Progenitor cell of endocrine pancreas (in vitro differentiated cells): Measurements from ENCODE around the gene RAB10. TPM values are rescaled to one million over a fixed set of nuclear protein-coding genes. Genes with fewer than 3 reads are reported as not detected.
"Not testable (repeated sequence)": the region's sequence is repeated elsewhere in the genome, so short reads cannot be mapped to it uniquely, and the experiment has no call there.

ENCODE experiments used
- DNase-seq: peaks from one replicate; pipeline ENCODE4 v3.0.0; 2021; ENCODE audit warnings: low spot score; ENCODE audit not compliant: unreplicated experiment
- H3K27ac Mint-ChIP-seq: 2 replicates; pipeline ENCODE4 v1.8.0; 2021; ENCODE audit warnings: mild to moderate bottlenecking, moderate library complexity, mixed read lengths
- H3K27me3 Mint-ChIP-seq: 2 replicates; pipeline ENCODE4 v1.8.0; 2021; ENCODE audit warnings: mixed read lengths
- H3K36me3 Mint-ChIP-seq: 2 replicates; pipeline ENCODE4 v1.8.0; 2022; ENCODE audit warnings: mixed read lengths; ENCODE audit not compliant: insufficient read depth
- H3K4me1 Mint-ChIP-seq: 2 replicates; pipeline ENCODE4 v1.8.0; 2021; ENCODE audit warnings: low read depth, mixed read lengths
- H3K4me3 Mint-ChIP-seq: 2 replicates; pipeline ENCODE4 v1.8.0; 2021; ENCODE audit warnings: low read depth, mild to moderate bottlenecking, moderate library complexity, mixed read lengths
- H3K9me3 Mint-ChIP-seq: 2 replicates; pipeline ENCODE4 v1.8.0; 2021; ENCODE audit warnings: low read depth, mixed read lengths
- total RNA-seq: library from RNA; stranded (reverse); gene quantifications from 2 replicates; pipeline ENCODE4 v1.2.1, GENCODE V29; 2021
- TF ChIP-seq, protein P1 (sequence below): fragments of 200-600 bp; sonication (generic); IDR thresholded peaks from one replicate; pipeline ENCODE4 v1.5.0; 2021; ENCODE audit warnings: antibody characterized with exemption, mild to moderate bottlenecking; ENCODE audit not compliant: unreplicated experiment

The RAB10 gene
- total RNA-seq, 1 donor from 2014 or later, result 114 TPM

GRCh38 chr2:26080356-26080755 lies 46.5 kb downstream of the RAB10 start:
- H3K27ac Mint-ChIP-seq, result no peak overlapping the region

GRCh38 chr2:26080925-26081324 lies 47.0 kb downstream of the RAB10 start:
- H3K4me3 Mint-ChIP-seq, H3K27ac Mint-ChIP-seq, H3K4me1 Mint-ChIP-seq, DNase-seq, H3K27me3 Mint-ChIP-seq: not testable (repeated sequence)
- Mint-ChIP-seq H3K36me3 (peaks cover 38% of the 10 kb centered on the region), H3K9me3 (peaks cover 26% of the 10 kb centered on the region)

More at GRCh38 chr2:26080356-26080755, 46.5 kb downstream of the RAB10 start:
- DNase-seq, result no peak
- H3K4me1 Mint-ChIP-seq, result peaks cover 10% of the 10 kb centered on the region
- H3K27me3 Mint-ChIP-seq, result no peaks in the 10 kb centered on the region
- no peak overlapping the region for H3K4me3 Mint-ChIP-seq
- peaks cover 26% of the 10 kb centered on the region for H3K9me3 Mint-ChIP-seq
- TF ChIP-seq, protein P1, sequence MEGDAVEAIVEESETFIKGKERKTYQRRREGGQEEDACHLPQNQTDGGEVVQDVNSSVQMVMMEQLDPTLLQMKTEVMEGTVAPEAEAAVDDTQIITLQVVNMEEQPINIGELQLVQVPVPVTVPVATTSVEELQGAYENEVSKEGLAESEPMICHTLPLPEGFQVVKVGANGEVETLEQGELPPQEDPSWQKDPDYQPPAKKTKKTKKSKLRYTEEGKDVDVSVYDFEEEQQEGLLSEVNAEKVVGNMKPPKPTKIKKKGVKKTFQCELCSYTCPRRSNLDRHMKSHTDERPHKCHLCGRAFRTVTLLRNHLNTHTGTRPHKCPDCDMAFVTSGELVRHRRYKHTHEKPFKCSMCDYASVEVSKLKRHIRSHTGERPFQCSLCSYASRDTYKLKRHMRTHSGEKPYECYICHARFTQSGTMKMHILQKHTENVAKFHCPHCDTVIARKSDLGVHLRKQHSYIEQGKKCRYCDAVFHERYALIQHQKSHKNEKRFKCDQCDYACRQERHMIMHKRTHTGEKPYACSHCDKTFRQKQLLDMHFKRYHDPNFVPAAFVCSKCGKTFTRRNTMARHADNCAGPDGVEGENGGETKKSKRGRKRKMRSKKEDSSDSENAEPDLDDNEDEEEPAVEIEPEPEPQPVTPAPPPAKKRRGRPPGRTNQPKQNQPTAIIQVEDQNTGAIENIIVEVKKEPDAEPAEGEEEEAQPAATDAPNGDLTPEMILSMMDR, result no peak
- peaks cover 38% of the 10 kb centered on the region for H3K36me3 Mint-ChIP-seq

- H3K27ac Mint-ChIP-seq, result no peak overlapping the region
- no peak overlapping the region for H3K4me3 Mint-ChIP-seq
- DNase-seq, result no peak
These were observed 47.7 kb downstream of the RAB10 start for GRCh38 chr2:26081556-26081955.

DNA sequence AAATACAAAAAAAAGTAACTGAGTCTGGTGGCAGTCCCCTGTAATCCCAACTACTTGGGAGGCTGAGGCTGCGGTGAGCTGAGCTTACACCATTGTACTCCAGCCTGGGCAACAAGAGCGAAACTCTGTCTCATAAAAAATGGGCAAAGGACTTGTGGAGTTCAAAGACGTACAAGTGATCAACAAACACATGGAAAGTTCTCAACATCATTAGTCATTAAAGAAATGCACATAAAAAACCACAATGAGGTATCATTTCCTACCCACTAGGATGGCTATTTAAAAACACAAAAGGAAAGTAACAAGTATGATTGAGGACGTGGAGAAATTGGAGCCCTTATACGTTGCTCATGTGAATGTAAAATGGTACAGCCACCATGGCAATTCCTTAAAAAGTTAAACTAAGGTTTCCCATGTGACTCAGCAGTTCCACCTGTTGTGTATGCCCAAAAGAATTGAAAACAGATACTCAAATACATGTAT lies 52.3 kb downstream of the RAB10 start:
- TF ChIP-seq, protein P1, result no peak
- no peak overlapping the region for H3K27ac Mint-ChIP-seq
- peaks cover 6% of the 10 kb centered on the region for H3K4me1 Mint-ChIP-seq
- peaks cover 7% of the 10 kb centered on the region for H3K9me3 Mint-ChIP-seq
- H3K4me3 Mint-ChIP-seq, result no peak overlapping the region
- peaks cover 16% of the 10 kb centered on the region for H3K36me3 Mint-ChIP-seq
- no peak for DNase-seq
- H3K27me3 Mint-ChIP-seq, result no peaks in the 10 kb centered on the region

More at GRCh38 chr2:26081556-26081955, 47.7 kb downstream of the RAB10 start:
- H3K36me3 Mint-ChIP-seq, result peaks cover 38% of the 10 kb centered on the region
- no peaks in the 10 kb centered on the region for H3K4me1 Mint-ChIP-seq
- no peaks in the 10 kb centered on the region for H3K27me3 Mint-ChIP-seq
- TF ChIP-seq, protein P1, result no peak
- H3K9me3 Mint-ChIP-seq, result peaks cover 26% of the 10 kb centered on the region

DNA sequence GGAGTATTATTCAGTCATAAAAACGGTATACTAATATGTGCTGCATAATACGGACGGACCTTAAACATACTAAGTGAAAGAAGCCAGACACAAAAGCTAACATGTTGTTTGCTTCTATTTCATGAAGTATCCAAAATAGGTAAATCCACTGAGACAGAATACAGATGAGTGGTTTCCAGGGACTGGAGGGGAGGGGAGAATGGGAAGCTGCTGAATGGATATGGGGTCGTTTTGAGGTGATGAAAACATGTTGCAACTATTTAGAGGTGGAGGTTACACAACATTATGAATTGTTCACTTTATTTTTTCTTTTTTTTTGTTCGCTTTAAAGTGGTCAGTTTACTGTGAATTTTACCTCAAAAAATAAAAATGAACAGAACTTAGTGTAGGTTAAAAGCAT lies 52.9 kb downstream of the RAB10 start:
- H3K36me3 Mint-ChIP-seq, result peaks cover 14% of the 10 kb centered on the region
- no peak overlapping the region for H3K27ac Mint-ChIP-seq
- TF ChIP-seq, protein P1, result no peak
- H3K9me3 Mint-ChIP-seq, result peaks cover 4% of the 10 kb centered on the region
- H3K4me1 Mint-ChIP-seq, result peaks cover 10% of the 10 kb centered on the region
- no peak overlapping the region for H3K4me3 Mint-ChIP-seq
- no peak for DNase-seq
- no peaks in the 10 kb centered on the region for H3K27me3 Mint-ChIP-seq

- Mint-ChIP-seq H3K9me3 (peaks cover 4% of the 10 kb centered on the region), H3K27me3 (no peaks in the 10 kb centered on the region), H3K27ac (no peak overlapping the region), H3K36me3 (peaks cover 11% of the 10 kb centered on the region), H3K4me1 (peaks cover 12% of the 10 kb centered on the region), H3K4me3 (no peak overlapping the region)
- no peak for DNase-seq
- TF ChIP-seq, protein P1, result peak; percentile 66
These were observed 54.3 kb downstream of the RAB10 start for GRCh38 chr2:26088038-26088643.

- DNase-seq, H3K4me3 Mint-ChIP-seq, H3K9me3 Mint-ChIP-seq, H3K27ac Mint-ChIP-seq, H3K27me3 Mint-ChIP-seq: not testable (repeated sequence)
- H3K4me1 Mint-ChIP-seq, result peaks cover 12% of the 10 kb centered on the region
- H3K36me3 Mint-ChIP-seq, result peaks cover 14% of the 10 kb centered on the region
These were observed 55.0 kb downstream of the RAB10 start for GRCh38 chr2:26088931-26089330.
